Measurements from ENCODE around the gene MGLL. TPM values are rescaled to one million over a fixed set of nuclear protein-coding genes. Genes with fewer than 3 reads are reported as not detected.

The MGLL gene
- total RNA-seq, 1 experiment from 2014 or later = 42.4 TPM

DNA sequence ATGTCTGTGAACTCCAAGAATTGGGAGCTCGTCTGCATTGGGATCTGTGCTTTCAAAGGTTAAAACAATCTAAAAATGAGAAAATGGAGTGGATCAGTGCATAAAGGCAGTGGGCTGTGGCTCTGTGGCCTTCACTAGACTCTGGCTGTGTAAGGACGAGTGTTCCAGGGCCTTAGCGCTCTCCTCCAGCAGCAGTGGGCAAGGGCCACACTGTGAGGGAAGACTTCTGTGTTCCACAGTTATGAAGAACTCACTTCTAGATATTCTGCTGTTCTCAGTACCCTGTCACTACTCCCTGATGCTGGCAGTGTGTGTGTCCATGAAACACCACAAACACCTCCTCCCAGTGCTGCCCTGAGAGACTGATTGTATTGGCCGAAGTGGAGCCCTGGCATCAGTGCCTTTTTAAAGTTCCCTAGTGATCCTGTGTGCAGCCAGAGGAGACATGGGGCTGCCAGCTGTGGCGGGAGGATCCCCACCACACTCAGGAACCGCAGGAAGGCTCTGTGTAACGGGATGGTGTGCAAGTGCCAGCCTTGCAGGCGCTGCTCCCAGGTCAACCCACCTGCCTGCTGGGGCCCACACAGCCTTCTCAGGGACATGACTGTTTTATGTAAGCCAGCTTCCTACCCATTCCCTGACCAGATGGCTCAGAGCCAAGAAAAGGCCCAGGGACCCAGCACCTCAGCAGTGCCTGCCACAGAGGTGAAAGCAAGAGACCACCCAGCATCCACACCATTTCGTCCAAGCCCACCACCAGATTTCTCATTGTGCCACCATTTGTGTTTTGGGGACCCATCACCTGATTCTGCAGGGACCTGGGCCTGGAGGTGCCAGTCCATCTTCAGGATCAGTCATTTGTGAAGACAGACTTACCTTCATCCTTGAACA lies 109.2 kb downstream of the MGLL start:
- no peak overlapping the region for H3K27ac Mint-ChIP-seq (ENCODE audit: unreplicated experiment)
- intact Hi-C loops (cut with micrococcal nuclease; ENCODE audit: unreplicated experiment) = no loop called here
- H3K9me3 Mint-ChIP-seq (ENCODE audit: low read depth, unreplicated experiment) = no peaks in the 10 kb centered on the region
- no peaks in the 10 kb centered on the region for H3K36me3 Mint-ChIP-seq (ENCODE audit: insufficient read depth, unreplicated experiment)
- H3K27me3 Mint-ChIP-seq (ENCODE audit: unreplicated experiment) = no peaks in the 10 kb centered on the region
- no peak for DNase-seq
- CTCF ChIA-PET = interaction anchor here (0.6 kb wide), 2 partner anchors 14 to 36 kb away, joined by 3 to 8 read pairs; no protein-coding TSS in a partner anchor
- BruUV-seq (replicated peaks) = no TSS peak
- TF ChIP-seq, protein P1, sequence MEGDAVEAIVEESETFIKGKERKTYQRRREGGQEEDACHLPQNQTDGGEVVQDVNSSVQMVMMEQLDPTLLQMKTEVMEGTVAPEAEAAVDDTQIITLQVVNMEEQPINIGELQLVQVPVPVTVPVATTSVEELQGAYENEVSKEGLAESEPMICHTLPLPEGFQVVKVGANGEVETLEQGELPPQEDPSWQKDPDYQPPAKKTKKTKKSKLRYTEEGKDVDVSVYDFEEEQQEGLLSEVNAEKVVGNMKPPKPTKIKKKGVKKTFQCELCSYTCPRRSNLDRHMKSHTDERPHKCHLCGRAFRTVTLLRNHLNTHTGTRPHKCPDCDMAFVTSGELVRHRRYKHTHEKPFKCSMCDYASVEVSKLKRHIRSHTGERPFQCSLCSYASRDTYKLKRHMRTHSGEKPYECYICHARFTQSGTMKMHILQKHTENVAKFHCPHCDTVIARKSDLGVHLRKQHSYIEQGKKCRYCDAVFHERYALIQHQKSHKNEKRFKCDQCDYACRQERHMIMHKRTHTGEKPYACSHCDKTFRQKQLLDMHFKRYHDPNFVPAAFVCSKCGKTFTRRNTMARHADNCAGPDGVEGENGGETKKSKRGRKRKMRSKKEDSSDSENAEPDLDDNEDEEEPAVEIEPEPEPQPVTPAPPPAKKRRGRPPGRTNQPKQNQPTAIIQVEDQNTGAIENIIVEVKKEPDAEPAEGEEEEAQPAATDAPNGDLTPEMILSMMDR (IDR thresholded peaks at IDR 0.05; ENCODE audit: unreplicated experiment) = no peak
- no peaks in the 10 kb centered on the region for H3K4me1 Mint-ChIP-seq (ENCODE audit: low read depth, unreplicated experiment)
- H3K4me3 Mint-ChIP-seq (ENCODE audit: low read depth, unreplicated experiment) = no peak overlapping the region

DNA sequence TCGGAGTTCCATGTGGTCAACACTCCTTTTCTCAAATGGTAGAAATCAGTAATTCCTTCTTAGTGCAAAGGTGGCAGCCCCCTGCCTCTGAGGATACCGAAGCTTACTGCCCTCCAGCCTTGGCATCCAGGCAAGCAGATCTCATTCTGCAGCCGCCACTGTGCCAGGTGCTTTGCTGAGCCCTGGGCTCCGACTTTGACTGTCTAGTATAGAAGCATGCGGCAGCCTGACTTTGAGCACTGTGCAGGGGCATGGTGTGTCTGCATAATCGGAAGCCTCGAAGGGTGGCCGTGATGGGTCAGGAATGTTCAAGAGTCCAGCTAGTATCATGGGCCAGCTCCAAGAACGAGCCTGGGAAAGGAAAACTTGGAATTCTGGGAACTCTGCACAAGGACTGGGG lies 109.9 kb downstream of the MGLL start:
- DNase-seq = no peak
- no peaks in the 10 kb centered on the region for H3K36me3 Mint-ChIP-seq (ENCODE audit: insufficient read depth, unreplicated experiment)
- BruUV-seq (replicated peaks) = no TSS peak
- no peaks in the 10 kb centered on the region for H3K4me1 Mint-ChIP-seq (ENCODE audit: low read depth, unreplicated experiment)
- TF ChIP-seq, protein P1 (IDR thresholded peaks at IDR 0.05; ENCODE audit: unreplicated experiment) = no peak
- H3K4me3 Mint-ChIP-seq (ENCODE audit: low read depth, unreplicated experiment) = no peak overlapping the region
- CTCF ChIA-PET = interaction anchor here (0.6 kb wide), 1 partner anchor 15 kb away, joined by 8 read pairs; no protein-coding TSS in a partner anchor
- no peaks in the 10 kb centered on the region for H3K27me3 Mint-ChIP-seq (ENCODE audit: unreplicated experiment)
- no peaks in the 10 kb centered on the region for H3K9me3 Mint-ChIP-seq (ENCODE audit: low read depth, unreplicated experiment)
- H3K27ac Mint-ChIP-seq (ENCODE audit: unreplicated experiment) = no peak overlapping the region
- intact Hi-C loops (cut with micrococcal nuclease; ENCODE audit: unreplicated experiment) = no loop called here

DNA sequence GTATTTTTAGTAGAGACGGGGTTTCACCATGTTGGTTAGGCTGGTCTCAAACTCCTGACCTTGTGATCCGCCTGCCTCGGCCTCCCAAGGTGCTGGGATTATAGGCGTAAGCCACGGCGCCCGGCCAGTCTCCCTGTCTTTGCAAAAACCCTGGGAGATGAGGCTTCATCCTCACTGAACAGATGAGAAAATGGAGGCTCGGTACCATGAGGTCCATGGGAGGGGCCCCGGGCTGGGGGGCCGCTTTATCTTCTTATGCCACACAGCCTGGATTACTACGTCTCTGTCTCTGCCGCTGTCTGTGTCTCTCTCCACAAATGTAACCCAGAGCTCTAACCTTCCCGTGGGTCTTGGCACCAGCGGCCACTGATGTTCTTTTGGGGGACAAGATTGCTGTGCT lies 110.4 kb downstream of the MGLL start:
- H3K9me3 Mint-ChIP-seq (ENCODE audit: low read depth, unreplicated experiment) = no peaks in the 10 kb centered on the region
- TF ChIP-seq, protein P1 (IDR thresholded peaks at IDR 0.05; ENCODE audit: unreplicated experiment) = no peak
- H3K4me3 Mint-ChIP-seq (ENCODE audit: low read depth, unreplicated experiment) = no peak overlapping the region
- DNase-seq = no peak
- no peaks in the 10 kb centered on the region for H3K4me1 Mint-ChIP-seq (ENCODE audit: low read depth, unreplicated experiment)
- CTCF ChIA-PET = interaction anchor here (0.7 kb wide), 1 partner anchor 96 kb away, joined by 3 read pairs; no protein-coding TSS in a partner anchor
- H3K36me3 Mint-ChIP-seq (ENCODE audit: insufficient read depth, unreplicated experiment) = no peaks in the 10 kb centered on the region
- H3K27me3 Mint-ChIP-seq (ENCODE audit: unreplicated experiment) = no peaks in the 10 kb centered on the region
- BruUV-seq (replicated peaks) = no TSS peak
- intact Hi-C loops (cut with micrococcal nuclease; ENCODE audit: unreplicated experiment) = no loop called here
- no peak overlapping the region for H3K27ac Mint-ChIP-seq (ENCODE audit: unreplicated experiment)

DNA sequence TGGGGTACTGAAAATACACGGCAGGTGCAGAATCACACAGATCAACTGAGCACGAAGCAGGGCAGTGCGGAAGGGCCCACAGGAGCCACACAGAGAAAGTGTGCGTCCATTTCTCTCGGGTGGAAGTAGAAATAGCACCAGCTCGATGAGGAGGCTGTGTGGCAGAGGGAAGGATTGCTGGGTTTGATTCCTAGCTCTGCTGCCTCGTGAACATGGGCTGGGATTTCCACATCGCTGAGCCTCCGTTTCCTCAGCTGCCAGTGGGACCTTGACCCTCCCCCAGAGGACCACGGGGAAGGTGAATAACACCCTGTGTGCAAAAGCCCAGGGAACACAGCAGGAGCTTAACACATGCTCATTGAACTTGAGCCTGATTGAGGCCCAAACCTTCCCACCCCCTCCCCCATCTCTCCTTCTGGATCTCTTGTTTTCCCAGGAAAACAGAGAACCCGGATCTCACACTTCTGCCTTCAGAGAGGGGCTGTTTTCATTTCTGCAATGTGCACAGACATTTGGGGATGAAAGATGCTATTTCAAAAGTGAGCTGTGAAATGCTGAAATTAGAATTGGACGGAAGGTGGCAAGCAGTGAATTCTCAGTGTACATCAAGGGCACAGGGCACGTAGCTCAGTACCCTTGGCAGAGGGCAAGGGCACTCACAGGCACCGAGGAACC lies 111.2 kb downstream of the MGLL start:
- no TSS peak for BruUV-seq (replicated peaks)
- H3K27me3 Mint-ChIP-seq (ENCODE audit: unreplicated experiment) = no peaks in the 10 kb centered on the region
- H3K4me1 Mint-ChIP-seq (ENCODE audit: low read depth, unreplicated experiment) = no peaks in the 10 kb centered on the region
- TF ChIP-seq, protein P1 (IDR thresholded peaks at IDR 0.05; ENCODE audit: unreplicated experiment) = no peak
- DNase-seq = no peak
- H3K27ac Mint-ChIP-seq (ENCODE audit: unreplicated experiment) = no peak overlapping the region
- no peak overlapping the region for H3K4me3 Mint-ChIP-seq (ENCODE audit: low read depth, unreplicated experiment)
- no peaks in the 10 kb centered on the region for H3K9me3 Mint-ChIP-seq (ENCODE audit: low read depth, unreplicated experiment)
- intact Hi-C loops (cut with micrococcal nuclease; ENCODE audit: unreplicated experiment) = no loop called here
- H3K36me3 Mint-ChIP-seq (ENCODE audit: insufficient read depth, unreplicated experiment) = no peaks in the 10 kb centered on the region
- CTCF ChIA-PET = interaction anchor here (0.6 to 0.7 kb wide), 2 partner anchors 36 to 97 kb away, joined by 3 to 4 read pairs; no protein-coding TSS in a partner anchor
